H1 (cell line): ENCODE results near the gene TDRD1. TPM values are rescaled to one million over a fixed set of nuclear protein-coding genes. Genes with fewer than 3 reads are reported as not detected.

Experiments used
- CTCF ChIA-PET: fragments of 300-600 bp; sonication (Branson Sonifier 250); formaldehyde crosslinking; loops from one replicate; lab custom pipeline; 2021; ENCODE audit not compliant: partially characterized antibody; lab: Charles Lee
- POLR2A ChIA-PET: fragments of 300-600 bp; sonication (Branson Sonifier 250); formaldehyde crosslinking; loops from one replicate; lab custom pipeline; 2021; ENCODE audit warnings: inconsistent platforms; ENCODE audit not compliant: partially characterized antibody; lab: Charles Lee
- DNase-seq, 2 experiments: peaks; one replicate each; pipeline versions ENCODE4 v3.0.0 to v3.0.0-alpha.2; 2010 to 2022; ENCODE audit warnings: low spot score in 2 of 2, low read depth in 1 of 2, mixed read lengths in 1 of 2
- FAIRE-seq: peaks from 2 replicates; lab custom pipeline; 2011; peaks lifted over from hg19 to GRCh38; lab: Jason Lieb, UNC
- H2AFZ ChIP-seq: 2 replicates; pipeline ENCODE4 v1.8.1; 2012; ENCODE audit warnings: low read length, inconsistent platforms
- H2AK5ac ChIP-seq: 2 replicates; pipeline ENCODE4 v1.6.1; 2013; ENCODE audit warnings: low read depth, low read length
- H2BK120ac ChIP-seq: replicated peaks from 2 replicates; pipeline ENCODE3; 2013; ENCODE audit warnings: low read depth, low read length, inconsistent platforms
- H2BK12ac ChIP-seq: 2 replicates; pipeline ENCODE4 v1.6.1; 2013; ENCODE audit warnings: low read depth, low read length
- H2BK15ac ChIP-seq: 2 replicates; pipeline ENCODE4 v1.6.1; 2013; ENCODE audit warnings: low read length
- H2BK20ac ChIP-seq: 2 replicates; pipeline ENCODE4 v1.6.1; 2013; ENCODE audit warnings: low read length
- H2BK5ac ChIP-seq: 2 replicates; pipeline ENCODE4 v1.6.1; 2013; ENCODE audit warnings: low read depth, low read length
- H3K14ac ChIP-seq: 2 replicates; pipeline ENCODE4 v1.6.1; 2013; ENCODE audit warnings: inconsistent platforms; ENCODE audit not compliant: insufficient read length
- H3K18ac ChIP-seq: 2 replicates; pipeline ENCODE4 v1.6.1; 2013; ENCODE audit warnings: low read length; ENCODE audit errors: extremely low read depth
- H3K23ac ChIP-seq: 2 replicates; pipeline ENCODE4 v1.6.1; 2013; ENCODE audit warnings: inconsistent platforms; ENCODE audit not compliant: insufficient read length
- H3K23me2 ChIP-seq: 2 replicates; pipeline ENCODE4 v1.6.1; 2013; ENCODE audit warnings: low read depth, low read length
- H3K27ac ChIP-seq: 2 replicates; pipeline ENCODE4 v1.6.1; 2011; ENCODE audit warnings: low read depth, low read length, inconsistent platforms
- H3K27me3 ChIP-seq, 4 experiments: replicated peaks in 1 of 4; 1 replicate in 1 of 4; 2 replicates in 3 of 4; pipeline versions ENCODE4 v1.6.1 to v1.8.1; 2011 to 2013; ENCODE audit warnings: low read length in 3 of 4, mild to moderate bottlenecking in 3 of 4, inconsistent platforms in 2 of 4, mixed read lengths in 2 of 4, moderate library complexity in 1 of 4; ENCODE audit not compliant: control insufficient read depth in 3 of 4, insufficient read depth in 3 of 4; ENCODE audit errors: extremely low read depth in 1 of 4
- H3K36me3 ChIP-seq, 4 experiments: 2 replicates each; pipeline versions ENCODE4 v1.6.1 to v1.8.1; 2011 to 2013; ENCODE audit warnings: mild to moderate bottlenecking in 4 of 4, low read length in 3 of 4, moderate library complexity in 2 of 4, control low read depth in 1 of 4, inconsistent platforms in 1 of 4; ENCODE audit not compliant: insufficient read depth in 4 of 4, control insufficient read depth in 2 of 4
- H3K4ac ChIP-seq: replicated peaks from 2 replicates; pipeline ENCODE3; 2013; ENCODE audit warnings: low read length, low read depth, mixed read lengths, inconsistent platforms; ENCODE audit not compliant: insufficient read length
- H3K4me1 ChIP-seq, 4 experiments: replicated peaks in 1 of 4; 1 replicate in 1 of 4; 2 replicates in 3 of 4; pipeline versions ENCODE4 v1.6.1 to v1.8.1; 2011 to 2013; ENCODE audit warnings: low read length in 3 of 4, inconsistent platforms in 2 of 4, mixed read lengths in 1 of 4; ENCODE audit not compliant: insufficient read depth in 4 of 4, control insufficient read depth in 3 of 4
- H3K4me2 ChIP-seq, 2 experiments: 2 replicates each; pipeline versions ENCODE4 v1.6.1 to v1.8.1; 2011 to 2013; ENCODE audit warnings: low read depth in 2 of 2, low read length in 2 of 2, control low read depth in 1 of 2, inconsistent platforms in 1 of 2, mild to moderate bottlenecking in 1 of 2; ENCODE audit not compliant: insufficient read depth in 1 of 2
- H3K4me3 ChIP-seq, 4 experiments: fragments of 200-600, 300-600 bp in 1 of 4; sonication (generic), shearing (Covaris generic), sonication (Bioruptor Twin) in 1 of 4; 2 replicates each; pipeline versions ENCODE4 v1.5.1 to v1.8.1; 2011 to 2016; ENCODE audit warnings: low read length in 4 of 4, low read depth in 3 of 4, control low read depth in 2 of 4, inconsistent platforms in 2 of 4, mild to moderate bottlenecking in 2 of 4, mixed read lengths in 1 of 4, moderate library complexity in 1 of 4; ENCODE audit not compliant: insufficient read depth in 2 of 4; ENCODE audit errors: extremely low read depth in 1 of 4
- H3K56ac ChIP-seq: replicated peaks from 2 replicates; pipeline ENCODE3; 2013; ENCODE audit warnings: low read depth, mild to moderate bottlenecking, mixed read lengths, low read length, inconsistent platforms; ENCODE audit not compliant: insufficient read length
- H3K79me1 ChIP-seq: 2 replicates; pipeline ENCODE4 v1.6.1; 2013; ENCODE audit warnings: low read depth, low read length, control low read depth
- H3K79me2 ChIP-seq, 2 experiments: 2 replicates each; pipeline versions ENCODE4 v1.6.1 to v1.8.1; 2012 to 2013; ENCODE audit warnings: low read length in 2 of 2, mild to moderate bottlenecking in 2 of 2, inconsistent platforms in 1 of 2; ENCODE audit not compliant: insufficient read depth in 2 of 2, control insufficient read depth in 1 of 2
- H3K9ac ChIP-seq, 4 experiments: replicated peaks in 1 of 4; 1 replicate in 1 of 4; 2 replicates in 3 of 4; pipeline versions ENCODE4 v1.6.1 to v1.8.1; 2011 to 2013; ENCODE audit warnings: low read depth in 3 of 4, low read length in 3 of 4, control low read depth in 2 of 4, mild to moderate bottlenecking in 2 of 4, moderate library complexity in 2 of 4, inconsistent platforms in 1 of 4; ENCODE audit errors: extremely low read depth in 1 of 4
- H3K9me3 ChIP-seq, 2 experiments: 2 replicates each; pipeline versions ENCODE4 v1.6.1 to v1.8.1; 2012 to 2013; ENCODE audit warnings: mild to moderate bottlenecking in 2 of 2, moderate library complexity in 2 of 2, control low read depth in 1 of 2, inconsistent platforms in 1 of 2, low read depth in 1 of 2, low read length in 1 of 2, mixed read lengths in 1 of 2; ENCODE audit not compliant: insufficient read depth in 2 of 2
- H4K20me1 ChIP-seq, 2 experiments: replicated peaks in 1 of 2; 2 replicates each; pipeline versions ENCODE3 to v1.8.1; 2011 to 2013; ENCODE audit warnings: inconsistent platforms in 2 of 2, low read length in 2 of 2, mild to moderate bottlenecking in 1 of 2; ENCODE audit not compliant: insufficient read depth in 2 of 2, control insufficient read depth in 1 of 2
- H4K5ac ChIP-seq: 2 replicates; pipeline ENCODE4 v1.6.1; 2013; ENCODE audit warnings: low read length, low read depth, mixed read lengths, inconsistent platforms; ENCODE audit not compliant: insufficient read length
- H4K8ac ChIP-seq: 2 replicates; pipeline ENCODE4 v1.8.0; 2013; ENCODE audit warnings: mild to moderate bottlenecking, moderate library complexity, low read length, inconsistent platforms; ENCODE audit not compliant: insufficient read depth; ENCODE audit errors: extremely low read depth
- H4K91ac ChIP-seq: replicated peaks from 2 replicates; pipeline ENCODE3; 2013; ENCODE audit warnings: low read length, mixed read lengths, inconsistent platforms; ENCODE audit not compliant: insufficient read length
- BCL11A ChIP-seq, 2 experiments: IDR thresholded peaks; one replicate each; pipeline ENCODE4 v1.6.1; 2011; ENCODE audit warnings: low read depth in 2 of 2, low read length in 2 of 2, mild to moderate bottlenecking in 2 of 2
- CHD2 ChIP-seq: IDR thresholded peaks from 2 replicates; pipeline ENCODE4 v1.6.1; 2012; ENCODE audit warnings: low read length, improper control_type of control experiment
- EZH2 ChIP-seq: fragments of 200-600 bp; sonication (generic); IDR thresholded peaks from 2 replicates; pipeline ENCODE4 v1.7.1; 2012; ENCODE audit warnings: low read depth, mild to moderate bottlenecking, moderate library complexity, low read length, inconsistent platforms; ENCODE audit not compliant: severe bottlenecking
- JUND ChIP-seq: IDR thresholded peaks from 2 replicates; pipeline ENCODE4 v1.6.1; 2011; ENCODE audit warnings: mild to moderate bottlenecking, improper control_type of control experiment, low read length
- KDM4A ChIP-seq: IDR thresholded peaks from one replicate; pipeline ENCODE4 v1.7.1; 2012; ENCODE audit warnings: low read depth, mild to moderate bottlenecking, moderate library complexity, low read length, inconsistent platforms; ENCODE audit not compliant: severe bottlenecking
- POLR2A ChIP-seq, 2 experiments: IDR thresholded peaks; 1 replicate in 1 of 2; 2 replicates in 1 of 2; pipeline ENCODE4 v1.6.1; 2011; ENCODE audit warnings: low read depth in 2 of 2, low read length in 2 of 2, mild to moderate bottlenecking in 2 of 2; ENCODE audit errors: control extremely low read depth in 1 of 2
- RXRA ChIP-seq: IDR thresholded peaks from 2 replicates; pipeline ENCODE4 v1.6.1; 2011; ENCODE audit warnings: low read depth, mild to moderate bottlenecking, low read length, moderate library complexity; ENCODE audit not compliant: insufficient read depth
- SIX5 ChIP-seq: IDR thresholded peaks from 2 replicates; pipeline ENCODE4 v1.6.1; 2011; ENCODE audit warnings: mild to moderate bottlenecking, low read depth, low read length
- SP1 ChIP-seq: IDR thresholded peaks from 2 replicates; pipeline ENCODE4 v1.6.1; 2011; ENCODE audit warnings: low read depth, low read length
- SP4 ChIP-seq: IDR thresholded peaks from 2 replicates; pipeline ENCODE4 v1.6.1; 2012; ENCODE audit warnings: low read length, inconsistent platforms
- WGBS, 2 experiments: shearing (Covaris generic) in 1 of 2; methylation state at CpG; one replicate each; pipeline versions ENCODE4 v1.1.6 to v1.1.7; 2013 to 2015; ENCODE audit warnings: low lambda C conversion rate in 2 of 2, mixed read lengths in 2 of 2, inconsistent platforms in 1 of 2, low coverage in 1 of 2, missing lambda C conversion rate in 1 of 2; ENCODE audit not compliant: insufficient replicate concordance in 2 of 2, insufficient coverage in 1 of 2, insufficient read length in 1 of 2; ENCODE audit errors: extremely low coverage in 1 of 2, missing lambda C conversion rate in 1 of 2; 5-methylcytosine and 5-hydroxymethylcytosine counted together
- polyA plus RNA-seq, 7 experiments: library from polyadenylated mRNA; depleted of rRNA in 3 of 7; stranded (reverse) in 5 of 7; unstranded in 2 of 7; fragments of >200 nt in 5 of 7; fragments of 200-250 nt in 2 of 7; gene quantifications; 1 replicate in 5 of 7; 2 replicates in 1 of 7; 4 replicates in 1 of 7; pipeline versions ENCODE4 v1.2.1 to v1.2.3, GENCODE V29; 2011 to 2013; ENCODE audit warnings: missing spikeins in 2 of 7, mixed read lengths in 2 of 7
- total RNA-seq: library from RNA; stranded (reverse); fragmentation: NEBNext Ultra II Directional; extraction: Animal tissue kit (Norgen Biotek cat#: 25700); gene quantifications from 2 replicates; pipeline ENCODE4 v1.2.1, GENCODE V29; 2021
- TF ChIP-seq, protein P1 (sequence below): IDR thresholded peaks from 2 replicates; pipeline ENCODE4 v1.6.1; 2012; ENCODE audit warnings: inconsistent platforms
- TF ChIP-seq, protein P2 (sequence below): IDR thresholded peaks from 2 replicates; pipeline ENCODE4 v1.6.1; 2011; ENCODE audit warnings: low read depth, mild to moderate bottlenecking, low read length; ENCODE audit not compliant: insufficient read depth

Gene TDRD1
- total and polyA plus RNA-seq, 2 of the 8 experiments (the other 6 are each of a cell fraction or from before 2014, with no cell fraction given) = 0.02 to 0.71 TPM

DNA sequence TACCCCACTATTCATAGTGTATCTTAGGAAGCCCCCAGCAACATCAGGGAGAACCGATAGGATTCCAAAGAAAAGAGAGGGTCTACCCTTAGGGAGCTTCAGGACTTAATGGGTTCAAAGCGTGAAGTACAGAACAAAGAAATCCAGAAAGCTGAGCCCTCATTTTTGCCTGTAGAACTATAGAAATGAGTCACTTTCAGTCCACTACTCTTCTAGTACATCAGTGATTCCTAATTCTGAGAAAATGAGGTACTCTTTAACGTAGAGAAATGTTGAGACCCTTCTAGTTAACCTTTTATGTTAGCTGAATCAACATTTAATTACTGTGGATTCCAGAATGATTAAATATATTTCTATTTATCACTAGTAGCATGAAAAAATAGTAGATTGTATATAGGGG is 1.8 kb downstream of the TDRD1 start:
- Histone ChIP-seq H2BK15ac (no peak overlapping the region), H3K23me2 (no peaks in the 10 kb centered on the region), H3K14ac (no peak overlapping the region), H4K5ac (no peak overlapping the region), H3K4ac (no peak overlapping the region), H4K20me1 (no peaks in the 10 kb centered on the region), H2BK120ac (no peak overlapping the region), H3K27ac (no peak overlapping the region), H3K79me2 (no peaks in the 10 kb centered on the region), H4K91ac (no peak overlapping the region), H3K4me1 (peaks cover 0 to 2% (median 0%) of the 10 kb centered on the region in 4 experiments; a peak in 2 of 7 replicates), H3K18ac (no peak overlapping the region), H3K79me1 (no peaks in the 10 kb centered on the region), H2AK5ac (no peak overlapping the region), H3K4me3 (no peak overlapping the region), H3K27me3 (peaks cover 0 to 3% (median 0%) of the 10 kb centered on the region in 4 experiments; a peak in 1 of 7 replicates), H2BK12ac (no peak overlapping the region), H3K9me3 (no peaks in the 10 kb centered on the region), H3K23ac (no peak overlapping the region), H4K8ac (no peak overlapping the region), H3K56ac (no peak overlapping the region), H3K36me3 (no peaks in the 10 kb centered on the region), H3K4me2 (no peak overlapping the region), H2AFZ (no peak overlapping the region), H2BK5ac (no peak overlapping the region), H2BK20ac (no peak overlapping the region), H3K9ac (no peak overlapping the region)
- TF ChIP-seq RXRA = no peak
- no peak for TF ChIP-seq SIX5
- TF ChIP-seq SP4 = no peak
- no peak for TF ChIP-seq SP1
- TF ChIP-seq POLR2A (IDR thresholded peaks at IDR 0.05; ENCODE audit: control extremely low read depth in 1 of 2, low read depth in 2 of 2, low read length in 2 of 2) = no peak
- no peak for TF ChIP-seq BCL11A (IDR thresholded peaks at IDR 0.05; ENCODE audit: low read depth in 2 of 2, low read length in 2 of 2)
- TF ChIP-seq CHD2 = no peak
- no peak for TF ChIP-seq EZH2
- TF ChIP-seq, protein P1, sequence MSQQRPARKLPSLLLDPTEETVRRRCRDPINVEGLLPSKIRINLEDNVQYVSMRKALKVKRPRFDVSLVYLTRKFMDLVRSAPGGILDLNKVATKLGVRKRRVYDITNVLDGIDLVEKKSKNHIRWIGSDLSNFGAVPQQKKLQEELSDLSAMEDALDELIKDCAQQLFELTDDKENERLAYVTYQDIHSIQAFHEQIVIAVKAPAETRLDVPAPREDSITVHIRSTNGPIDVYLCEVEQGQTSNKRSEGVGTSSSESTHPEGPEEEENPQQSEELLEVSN = no peak
- TF ChIP-seq KDM4A = no peak
- TF ChIP-seq JUND = no peak
- TF ChIP-seq, protein P2, sequence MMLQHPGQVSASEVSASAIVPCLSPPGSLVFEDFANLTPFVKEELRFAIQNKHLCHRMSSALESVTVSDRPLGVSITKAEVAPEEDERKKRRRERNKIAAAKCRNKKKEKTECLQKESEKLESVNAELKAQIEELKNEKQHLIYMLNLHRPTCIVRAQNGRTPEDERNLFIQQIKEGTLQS = no peak
- DNase-seq (no peak), FAIRE-seq (no peak)
- ChIA-PET POLR2A (no interaction called here), CTCF (no interaction called here)
- WGBS, 2 experiments = 90% methylated on average over 3 of the region's 3 CpGs; no CpG with 5 or more reads in 1 of the 2 experiments
